Esophagus muscularis mucosa (tissue), 3 donors: Measurements from ENCODE around the gene FAM210B.

Experiments
- EP300 ChIP-seq: sonication (generic); formaldehyde crosslinking; IDR thresholded peaks from one replicate; pipeline ENCODE4 v1.6.1; 2017; ENCODE audit warnings: antibody characterized with exemption
- TF ChIP-seq, protein P1 (sequence below), 3 experiments: fragments of 200-600 bp in 2 of 3; fragments of 450-650 bp in 1 of 3; sonication (generic) in 2 of 3; IDR thresholded peaks; one replicate each; pipeline ENCODE4 v1.5.1; 2017 to 2019; ENCODE audit warnings: antibody characterized with exemption in 3 of 3, mild to moderate bottlenecking in 2 of 3, moderate library complexity in 1 of 3

DNA sequence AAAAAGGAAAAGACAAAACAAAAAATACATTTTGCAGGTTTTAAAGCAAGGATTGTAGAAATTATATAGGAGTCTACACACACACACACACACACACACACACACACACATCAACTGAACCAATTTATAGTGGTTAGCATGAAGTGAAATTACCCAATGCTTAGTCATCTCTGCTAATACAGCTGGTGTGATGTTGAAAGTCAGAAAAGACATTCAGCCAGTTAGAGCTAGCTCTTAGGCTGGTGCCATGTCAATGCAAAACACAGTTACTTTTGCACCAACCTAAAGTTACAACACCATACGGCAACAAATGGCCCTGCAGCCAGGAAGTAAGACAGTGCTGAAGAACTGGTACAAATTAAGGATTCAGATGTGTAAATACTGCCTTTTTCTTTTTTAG is 15.2 kb downstream of the FAM210B start:
- no peak for TF ChIP-seq EP300
- TF ChIP-seq, protein P1, sequence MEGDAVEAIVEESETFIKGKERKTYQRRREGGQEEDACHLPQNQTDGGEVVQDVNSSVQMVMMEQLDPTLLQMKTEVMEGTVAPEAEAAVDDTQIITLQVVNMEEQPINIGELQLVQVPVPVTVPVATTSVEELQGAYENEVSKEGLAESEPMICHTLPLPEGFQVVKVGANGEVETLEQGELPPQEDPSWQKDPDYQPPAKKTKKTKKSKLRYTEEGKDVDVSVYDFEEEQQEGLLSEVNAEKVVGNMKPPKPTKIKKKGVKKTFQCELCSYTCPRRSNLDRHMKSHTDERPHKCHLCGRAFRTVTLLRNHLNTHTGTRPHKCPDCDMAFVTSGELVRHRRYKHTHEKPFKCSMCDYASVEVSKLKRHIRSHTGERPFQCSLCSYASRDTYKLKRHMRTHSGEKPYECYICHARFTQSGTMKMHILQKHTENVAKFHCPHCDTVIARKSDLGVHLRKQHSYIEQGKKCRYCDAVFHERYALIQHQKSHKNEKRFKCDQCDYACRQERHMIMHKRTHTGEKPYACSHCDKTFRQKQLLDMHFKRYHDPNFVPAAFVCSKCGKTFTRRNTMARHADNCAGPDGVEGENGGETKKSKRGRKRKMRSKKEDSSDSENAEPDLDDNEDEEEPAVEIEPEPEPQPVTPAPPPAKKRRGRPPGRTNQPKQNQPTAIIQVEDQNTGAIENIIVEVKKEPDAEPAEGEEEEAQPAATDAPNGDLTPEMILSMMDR (IDR thresholded peaks at IDR 0.05) = no peak
